ENCODE measurements around the gene C6orf58.

Gene C6orf58

DNA sequence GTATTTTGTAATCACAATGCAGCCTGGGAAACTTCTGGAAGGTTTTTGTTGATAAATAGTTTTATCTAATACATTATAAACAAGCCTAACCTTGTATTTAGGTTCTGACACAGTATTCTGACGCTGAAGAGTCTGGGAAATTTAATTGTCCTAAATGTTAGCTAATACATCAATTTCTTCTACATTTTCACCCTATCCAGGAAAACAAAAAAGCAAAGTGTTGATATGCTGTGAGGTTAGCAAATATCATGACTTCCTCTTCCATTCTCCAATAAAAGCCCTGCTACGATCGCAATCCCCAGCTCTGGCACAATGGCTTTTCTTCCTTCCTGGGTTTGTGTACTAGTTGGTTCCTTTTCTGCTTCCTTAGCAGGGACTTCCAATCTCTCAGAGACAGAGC is at the start of gene C6orf58:
Gene C6orf58 (plus strand): TSS at position 301 of the 400 bp plus-strand sequence. CDS start 12 bp downstream, at position 313.
- DNase-seq = no peak

DNA sequence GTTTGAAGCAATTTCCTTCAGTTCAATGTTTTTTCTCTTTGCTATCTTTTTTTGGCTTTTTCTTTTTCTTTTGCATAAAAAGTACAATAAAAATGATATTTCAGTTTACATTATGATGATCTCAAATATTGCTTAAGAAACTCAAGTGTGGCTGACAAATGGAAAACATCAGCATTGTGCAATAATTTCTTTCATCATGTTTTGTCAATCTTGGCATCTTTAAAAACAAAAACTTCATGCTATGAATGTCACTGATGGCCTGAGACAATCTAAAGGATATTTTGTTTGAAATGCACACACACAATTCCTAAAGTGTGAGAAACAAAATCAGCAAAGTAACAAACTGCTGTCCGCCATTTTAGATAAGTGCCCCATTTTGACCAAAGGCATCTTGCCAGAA is 44.0 kb upstream of the C6orf58 start:
- DNase-seq = no peak

DNA sequence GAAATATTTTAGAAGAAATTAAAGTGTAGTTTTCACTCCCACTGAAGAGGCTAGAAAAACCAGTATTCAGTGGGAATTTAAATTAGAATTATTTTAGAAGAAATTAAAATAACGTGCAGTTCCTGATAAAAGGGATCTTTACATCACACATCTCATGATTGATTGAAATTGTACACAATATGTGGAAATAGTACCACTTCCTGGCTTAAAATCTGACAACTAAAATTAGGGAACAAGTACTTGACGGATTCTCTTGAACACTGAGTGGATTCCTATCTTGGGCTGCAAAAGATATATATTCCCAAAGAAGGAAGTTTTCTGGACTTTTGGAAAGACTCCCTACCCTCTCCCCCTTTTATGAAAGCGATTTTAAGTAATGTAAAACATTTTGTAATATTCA is 43.2 kb upstream of the C6orf58 start:
- DNase-seq = no peak

DNA sequence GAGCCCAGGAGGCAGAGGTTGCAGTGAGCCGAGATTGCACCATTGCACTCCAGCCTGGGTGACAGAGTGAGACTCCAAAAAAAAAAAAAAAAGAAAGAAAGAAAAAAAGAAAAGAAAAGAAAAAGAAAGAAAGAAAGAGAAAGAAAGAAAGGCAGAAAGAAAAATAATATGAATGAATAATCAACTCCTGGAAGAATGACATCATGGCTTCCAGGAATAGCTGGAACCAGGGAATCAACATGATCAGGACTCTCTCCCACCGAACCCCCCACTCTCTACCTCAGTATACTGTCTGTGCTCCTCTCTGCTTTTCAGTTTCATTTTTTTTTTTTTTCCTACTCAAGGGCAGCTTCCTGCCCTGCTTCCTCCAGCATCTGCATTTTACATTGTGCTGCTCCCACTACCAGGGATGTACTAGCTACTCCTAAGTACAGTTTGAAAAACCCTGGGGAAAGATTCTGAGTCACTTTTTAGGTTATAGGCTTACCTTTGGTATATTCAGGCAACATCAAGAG is 38.2 kb upstream of the C6orf58 start:
- DNase-seq = no peak

DNA sequence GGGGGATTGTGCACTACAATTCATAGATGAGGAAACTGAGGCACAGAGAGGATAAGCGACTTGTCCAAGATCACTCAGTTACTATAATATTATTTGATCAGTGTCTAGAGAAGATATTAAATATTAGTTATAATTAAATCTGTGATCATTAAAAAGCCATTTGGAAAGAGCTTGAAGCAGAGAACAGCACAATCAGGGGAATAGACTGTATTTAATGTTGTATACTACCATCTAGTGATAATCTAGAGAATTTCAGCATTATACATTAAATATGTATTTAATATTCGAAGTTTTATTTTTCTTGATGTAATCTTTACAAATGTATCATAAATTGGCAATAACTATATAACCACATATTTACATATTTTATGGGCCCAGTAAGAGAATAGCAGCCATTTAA is 37.7 kb upstream of the C6orf58 start:
- peak in 1 of 2 donors; percentile 24 for DNase-seq

DNA sequence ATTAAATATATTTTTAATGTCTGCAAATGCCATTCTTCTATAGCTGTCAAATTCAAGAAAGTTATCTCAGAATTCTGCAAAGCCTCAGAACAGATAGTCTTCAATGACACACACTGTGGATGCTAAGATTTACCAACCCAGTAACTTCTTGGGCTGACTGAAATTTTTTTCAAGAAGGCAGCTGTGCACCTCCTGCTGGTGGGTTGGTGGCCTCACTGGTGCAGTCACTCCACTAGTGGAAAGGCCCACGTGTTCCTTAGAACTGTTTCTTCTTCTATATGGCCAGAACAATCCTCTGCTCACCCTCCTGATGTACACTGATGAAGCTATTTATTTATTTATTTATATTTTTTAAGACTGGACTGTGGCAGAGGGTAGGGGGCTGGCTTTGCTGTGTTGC is 29.8 kb upstream of the C6orf58 start:
- DNase-seq = peak in 1 of 2 donors; percentile 2

DNA sequence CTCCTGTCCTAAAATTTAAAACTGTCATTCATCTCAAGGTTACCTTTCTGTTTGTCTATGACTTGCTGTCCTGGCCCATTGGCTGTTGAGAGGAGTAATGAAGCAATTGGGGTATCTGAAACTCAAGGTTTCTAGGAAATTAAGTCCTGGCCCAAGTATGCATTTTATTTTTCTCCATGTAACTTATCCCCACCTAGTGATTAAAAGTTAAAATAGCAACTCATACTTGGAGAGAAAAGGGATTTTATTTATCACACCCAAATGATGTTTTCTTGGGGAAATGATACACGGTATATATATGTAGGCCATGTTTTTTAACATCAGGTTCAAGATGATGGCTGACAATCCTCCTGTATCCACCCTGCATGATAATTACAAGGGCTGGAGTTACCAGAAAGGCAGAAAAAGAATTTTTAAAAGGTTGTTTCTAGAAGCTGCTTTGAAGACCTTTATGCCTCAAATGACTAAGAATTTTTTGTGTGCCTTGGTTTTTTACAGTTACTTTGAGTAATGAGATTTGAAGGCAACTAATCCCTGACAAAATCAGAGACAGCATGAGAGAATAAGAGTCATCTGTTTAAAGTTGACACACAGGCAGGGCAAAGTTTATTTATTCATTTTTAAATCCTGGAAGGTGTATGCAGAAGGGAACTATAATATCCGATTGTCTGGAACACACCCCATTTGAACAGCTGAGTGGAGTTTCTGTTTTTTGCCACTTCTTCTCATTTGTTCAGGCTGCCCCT is 28.9 kb upstream of the C6orf58 start:
- no peak for DNase-seq

DNA sequence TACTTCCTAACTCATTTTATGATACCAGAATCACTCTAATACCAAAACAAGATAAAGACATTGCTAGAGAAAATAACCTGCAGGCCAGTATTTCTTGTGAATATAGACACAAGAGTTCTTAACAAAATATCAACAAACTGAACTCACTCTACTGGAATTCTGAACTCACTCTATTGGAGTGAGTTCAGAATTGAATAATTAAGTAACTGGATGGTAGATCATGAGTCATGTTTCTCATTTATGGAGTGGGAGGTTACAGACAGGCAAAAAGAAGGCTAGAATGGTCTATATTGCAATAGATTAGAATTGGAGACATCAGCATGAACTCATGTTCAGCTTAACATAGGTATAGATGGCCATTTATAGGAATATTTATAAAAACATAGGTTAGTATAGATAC is 26.6 kb upstream of the C6orf58 start:
- DNase-seq = no peak

DNA sequence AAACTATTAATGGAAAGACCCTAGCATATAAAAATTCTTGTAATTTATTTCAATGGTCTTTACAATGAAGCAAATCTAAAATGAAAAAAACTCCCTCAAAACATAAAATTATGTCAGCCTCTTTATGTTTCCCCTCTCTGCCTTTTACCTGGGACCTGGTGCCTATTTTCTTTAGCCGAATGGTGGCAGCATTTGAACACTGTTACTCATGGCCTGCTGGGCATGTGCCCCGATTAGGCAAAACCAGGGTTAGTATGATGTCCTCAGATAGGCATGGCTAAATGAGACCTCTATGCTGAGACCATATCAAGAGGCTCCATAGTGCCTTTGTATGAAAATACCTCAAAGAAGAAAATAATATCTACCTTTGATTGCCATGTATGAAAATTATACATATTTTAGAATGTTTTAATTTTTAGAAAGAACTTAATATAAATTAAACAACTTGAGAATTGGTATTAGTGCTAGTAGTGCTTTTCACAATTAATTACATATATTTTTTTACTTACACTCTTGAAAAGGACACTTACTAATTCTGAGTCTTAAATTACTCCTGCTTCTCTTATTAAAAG is 22.5 kb upstream of the C6orf58 start:
- DNase-seq = peak in 1 of 2 donors; percentile 28

DNA sequence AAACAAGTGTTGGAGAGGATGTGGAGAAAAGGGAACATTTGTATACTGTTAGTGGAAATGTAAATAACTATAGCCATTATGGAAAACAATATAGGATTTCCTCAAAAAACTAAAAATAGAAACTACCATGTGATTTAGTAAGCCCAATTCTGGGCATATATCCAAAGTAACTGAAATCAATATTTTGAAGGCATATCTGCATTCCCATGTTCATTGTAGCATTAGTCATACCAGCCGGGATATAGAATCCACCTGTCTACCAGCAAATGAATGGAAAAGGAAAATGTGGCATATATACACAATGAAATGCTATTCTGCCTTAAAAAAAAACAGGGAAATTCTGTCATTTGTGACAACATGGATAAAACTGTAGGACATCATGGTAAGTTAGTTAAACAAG is 15.3 kb upstream of the C6orf58 start:
- no peak for DNase-seq

DNA sequence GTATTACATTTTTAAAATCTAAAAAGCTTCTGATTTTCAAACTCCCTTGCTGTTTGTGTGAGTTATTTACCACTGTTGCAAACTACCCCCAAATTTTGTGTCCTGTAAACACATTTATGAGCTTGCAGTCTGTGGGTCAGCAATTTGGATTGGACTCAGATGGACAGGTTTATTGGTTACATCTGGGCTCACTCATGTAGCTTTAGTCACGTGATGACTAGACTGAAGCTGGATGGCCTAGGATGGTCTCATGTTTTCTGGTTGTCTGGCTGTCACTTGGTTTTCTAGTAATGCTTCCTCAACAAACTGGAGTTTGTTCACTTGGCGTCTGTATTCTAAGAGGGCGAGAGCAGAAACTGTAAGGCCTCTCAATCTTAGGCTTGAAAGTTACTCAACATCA is 12.2 kb upstream of the C6orf58 start:
- no peak for DNase-seq

DNA sequence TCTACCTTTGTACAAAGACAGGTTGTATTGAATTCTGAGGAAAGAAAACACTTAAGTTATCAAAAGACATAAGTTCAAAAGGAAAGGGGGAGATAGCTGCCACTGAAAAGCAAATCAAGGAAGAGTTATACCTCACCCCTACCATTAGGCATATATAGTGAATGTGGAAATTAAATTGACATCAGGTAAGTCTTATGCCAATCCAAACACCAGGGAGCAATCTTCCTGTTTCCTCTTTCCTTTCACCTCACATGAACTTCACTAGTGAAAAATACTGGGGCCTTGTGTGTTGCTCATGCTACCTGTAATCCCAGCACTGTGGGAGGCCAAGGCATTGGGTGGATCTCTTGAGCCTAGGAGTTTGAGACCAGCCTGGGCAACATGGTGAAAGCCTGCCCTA is 10.9 kb upstream of the C6orf58 start:
- no peak for DNase-seq

DNA sequence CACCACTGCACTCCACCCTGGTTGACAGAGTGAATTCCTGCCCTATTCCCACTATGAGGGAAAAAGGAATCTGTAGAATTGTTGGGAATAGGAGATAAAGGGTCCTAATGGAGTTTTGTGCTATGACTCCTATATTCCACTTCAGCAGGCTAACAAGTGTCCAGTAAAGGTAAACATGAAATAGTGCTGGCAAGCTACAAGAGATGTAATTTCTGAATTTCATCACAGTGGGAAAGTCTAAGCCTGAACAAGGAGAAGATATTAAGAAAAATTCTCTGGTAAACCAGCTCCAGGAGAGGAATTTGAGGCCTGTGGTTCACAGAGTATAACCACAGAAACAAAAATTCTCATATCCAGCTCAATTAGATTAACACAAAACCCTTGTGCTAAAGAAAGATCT is 10.3 kb upstream of the C6orf58 start:
- no peak for DNase-seq

DNA sequence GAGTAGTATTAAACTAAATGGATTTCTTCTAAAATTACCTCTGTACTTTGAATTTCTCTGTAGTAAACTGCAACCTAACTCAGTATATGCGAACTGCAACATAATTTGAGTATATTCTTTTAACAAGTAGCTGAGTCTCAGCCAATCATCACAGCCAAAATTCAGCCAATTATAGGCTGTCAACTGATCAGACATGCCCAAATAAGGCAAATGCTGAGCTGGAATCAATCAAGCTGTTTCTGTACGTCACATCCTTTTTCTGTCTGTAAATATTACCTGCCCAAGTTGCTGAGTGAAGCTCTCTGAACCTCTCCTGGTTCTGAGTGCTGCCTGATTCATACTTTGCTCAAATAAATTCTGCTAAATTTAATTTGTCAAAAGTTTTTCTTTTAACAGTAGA is 9.5 kb upstream of the C6orf58 start:
- DNase-seq = no peak

DNA sequence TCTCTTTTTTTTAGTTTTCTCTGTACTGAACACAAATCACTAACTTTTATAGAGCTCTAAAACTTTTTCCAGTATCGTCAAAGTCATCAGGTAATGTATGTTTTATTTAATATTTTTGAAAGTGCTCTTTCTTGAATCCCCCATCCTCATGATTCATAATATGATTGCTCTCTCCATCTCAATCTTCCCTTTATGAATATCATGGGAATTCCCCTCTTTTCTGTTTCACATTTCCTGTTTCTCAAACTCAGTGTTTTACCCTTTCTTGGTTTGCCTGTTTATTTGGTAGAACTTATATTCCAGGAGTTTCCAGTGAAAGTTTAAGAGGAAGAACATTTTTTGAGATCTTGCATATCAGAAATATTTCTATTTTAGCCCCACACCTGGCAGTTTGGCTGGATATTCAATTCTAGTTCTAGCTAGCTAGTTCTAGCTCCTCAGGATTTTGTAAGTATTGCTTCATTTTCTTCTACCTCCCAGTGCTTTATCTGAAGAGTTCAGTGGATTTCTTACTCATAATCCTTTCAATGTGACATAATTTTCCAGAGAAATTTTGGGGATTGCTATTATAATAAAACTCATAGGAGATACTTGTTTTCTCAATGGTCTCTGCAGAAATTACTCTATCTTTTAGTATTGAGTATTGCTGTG is 6.1 kb upstream of the C6orf58 start:
- no peak for DNase-seq

DNA sequence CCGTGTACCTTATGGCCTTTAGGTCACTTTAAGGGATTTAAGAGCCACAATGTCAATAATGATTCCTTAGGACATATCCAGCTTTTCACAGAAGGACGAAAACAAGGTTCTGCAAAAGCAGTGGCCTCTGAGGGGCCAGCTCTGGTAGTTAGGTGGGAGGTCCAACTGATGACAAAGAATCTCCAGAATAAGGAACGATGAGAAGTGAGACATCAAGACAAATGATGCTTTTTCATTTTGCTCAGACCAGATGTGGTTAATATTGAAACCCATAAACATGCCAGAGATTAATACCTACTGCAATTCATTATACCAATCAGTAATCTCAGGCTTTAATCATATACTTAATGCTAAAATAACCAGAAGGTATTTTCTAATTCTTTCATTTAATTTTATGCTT is 1.9 kb downstream of the C6orf58 start:
- no peak for DNase-seq

DNA sequence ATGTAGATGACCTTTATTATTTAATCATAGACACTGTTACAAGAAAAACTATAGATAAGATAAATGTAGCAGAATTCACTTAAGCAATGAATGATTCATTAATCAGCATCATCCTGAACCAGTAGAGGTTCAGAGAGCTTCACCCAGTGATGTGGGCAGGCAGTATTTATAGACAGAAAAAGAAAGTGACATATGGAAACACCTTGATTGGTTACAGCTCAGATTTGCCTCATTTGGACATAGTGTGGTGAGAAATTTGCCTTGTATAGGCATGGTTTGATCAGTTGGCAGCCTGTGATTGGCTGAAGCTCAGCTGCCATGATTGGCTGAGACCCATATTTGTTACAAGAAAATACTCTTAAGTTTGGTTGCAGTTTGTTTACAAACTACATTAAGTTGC is 4.6 kb downstream of the C6orf58 start:
- DNase-seq = no peak

DNA sequence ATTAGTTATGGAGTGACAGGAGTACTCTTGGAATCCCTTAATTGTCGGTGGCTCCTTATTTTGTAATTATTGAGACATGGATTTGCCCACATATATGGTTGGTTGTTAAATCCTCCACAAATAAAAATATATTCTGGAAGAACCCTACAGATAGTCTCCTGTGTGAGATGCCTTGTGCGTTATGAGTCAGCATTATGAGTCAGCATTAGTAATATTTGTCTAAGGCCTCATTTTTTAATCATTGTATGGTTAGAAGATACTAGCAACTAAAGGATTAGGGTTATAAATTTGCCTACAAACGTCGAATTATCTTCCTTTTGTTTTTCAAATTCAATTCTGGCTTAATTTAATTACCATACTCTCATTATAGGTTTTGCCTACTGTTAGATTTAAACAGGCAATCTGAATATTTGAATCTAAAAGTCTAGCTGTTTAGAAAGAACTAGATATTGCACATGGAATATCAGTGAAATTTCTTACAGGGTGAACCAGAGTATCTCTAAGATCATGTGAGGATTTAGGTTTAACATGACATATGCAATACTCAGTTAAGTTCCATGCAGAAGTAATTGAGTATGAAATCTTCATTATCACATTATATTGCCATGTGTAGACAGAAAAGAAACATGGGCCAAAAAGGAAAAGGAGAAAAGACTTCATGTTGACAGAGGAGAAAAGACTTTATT is 5.9 kb downstream of the C6orf58 start:
- DNase-seq = no peak

DNA sequence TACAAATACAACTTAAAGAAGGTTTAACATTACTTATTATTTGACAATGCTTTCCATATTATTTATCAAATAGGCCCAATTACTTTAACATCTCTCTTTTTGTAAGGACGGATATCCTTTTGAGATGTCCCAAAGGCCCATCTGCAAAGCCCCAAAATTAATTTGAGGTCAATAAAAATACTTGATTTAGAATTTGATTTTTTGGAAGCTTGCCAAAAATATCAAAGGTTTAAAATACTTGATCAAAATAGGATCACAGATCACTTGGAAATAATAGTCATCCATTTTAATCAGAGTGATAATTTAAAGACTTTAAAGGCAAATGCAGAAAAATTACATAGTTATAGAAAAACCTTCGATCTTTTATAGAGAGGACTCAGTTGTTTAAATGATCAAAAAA is 8.1 kb downstream of the C6orf58 start:
- DNase-seq = no peak

DNA sequence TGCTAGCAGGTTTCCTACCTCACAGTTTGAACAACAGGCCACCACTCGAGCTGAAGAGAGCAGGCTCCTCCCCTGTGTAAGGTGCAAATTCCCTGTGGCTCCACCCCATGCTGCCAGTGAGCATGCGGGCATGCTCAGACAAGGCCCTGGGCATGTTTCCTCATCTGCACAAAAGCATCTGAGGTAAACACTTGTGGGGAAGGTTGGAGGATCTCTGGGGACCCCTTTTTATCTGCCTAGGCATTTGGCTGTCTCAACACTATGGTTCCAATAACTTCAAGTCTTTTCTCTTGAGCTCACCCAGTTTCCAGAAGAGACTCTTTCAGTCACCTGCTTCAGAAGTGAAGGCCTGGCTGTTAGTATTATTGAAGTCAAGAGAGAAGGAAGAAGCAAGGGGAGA is 9.4 kb downstream of the C6orf58 start:
- no peak for DNase-seq

DNA sequence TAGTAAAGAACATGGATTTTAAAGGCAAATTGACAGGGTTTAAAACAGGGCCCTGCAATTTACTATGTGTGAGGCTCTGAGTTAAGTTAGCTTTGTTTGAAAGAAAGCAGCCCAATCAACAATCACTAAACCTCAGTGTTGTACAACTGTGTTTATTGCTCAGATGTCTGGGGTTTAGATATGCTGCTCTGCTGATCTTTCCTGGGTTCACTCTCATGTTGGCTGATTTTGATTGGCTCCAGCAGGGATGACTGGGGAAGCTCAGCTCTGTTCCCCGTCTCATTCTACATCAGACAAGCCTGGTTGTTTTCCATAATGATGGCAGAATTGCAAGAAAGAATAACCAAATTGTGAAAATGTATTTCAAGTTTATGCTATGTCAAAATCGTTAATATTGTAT is 10.9 kb downstream of the C6orf58 start:
- no peak for DNase-seq

DNA sequence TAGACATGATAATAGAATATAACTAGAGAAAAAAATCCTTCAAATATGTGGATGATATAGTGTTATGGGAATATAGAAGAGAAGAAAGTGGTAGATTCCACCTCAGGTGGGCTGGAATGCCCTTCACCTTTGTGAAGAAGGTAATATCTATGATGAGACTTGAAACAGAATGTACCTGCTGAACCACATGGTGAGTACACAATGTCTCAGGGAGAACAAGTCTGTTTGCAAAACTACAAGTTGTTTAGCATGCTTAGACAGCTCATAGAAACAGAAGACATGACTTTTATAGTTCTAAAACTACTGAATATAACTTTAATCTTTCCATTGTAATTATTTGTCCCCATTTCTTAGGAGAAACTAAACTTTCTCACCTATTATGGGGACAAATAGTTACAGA is 12.2 kb downstream of the C6orf58 start:
- no peak for DNase-seq

DNA sequence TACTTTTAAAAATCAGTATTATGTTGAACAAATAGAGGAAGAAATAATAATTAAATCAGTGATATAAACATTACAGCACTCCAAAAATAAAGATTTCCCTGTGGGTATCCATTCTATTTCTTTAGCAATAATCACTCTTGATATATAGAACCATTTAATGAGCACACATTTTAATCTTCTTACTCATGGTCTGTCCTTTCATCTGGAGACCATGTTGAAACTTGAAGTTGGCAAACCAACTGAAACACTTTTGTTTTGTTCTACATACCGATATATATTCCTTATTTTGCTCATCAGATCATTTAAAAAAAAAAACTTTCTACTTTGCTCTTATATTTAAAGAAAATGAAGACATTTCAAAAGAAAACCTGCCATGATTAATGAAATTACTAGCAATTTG is 13.4 kb downstream of the C6orf58 start:
- DNase-seq = no peak

DNA sequence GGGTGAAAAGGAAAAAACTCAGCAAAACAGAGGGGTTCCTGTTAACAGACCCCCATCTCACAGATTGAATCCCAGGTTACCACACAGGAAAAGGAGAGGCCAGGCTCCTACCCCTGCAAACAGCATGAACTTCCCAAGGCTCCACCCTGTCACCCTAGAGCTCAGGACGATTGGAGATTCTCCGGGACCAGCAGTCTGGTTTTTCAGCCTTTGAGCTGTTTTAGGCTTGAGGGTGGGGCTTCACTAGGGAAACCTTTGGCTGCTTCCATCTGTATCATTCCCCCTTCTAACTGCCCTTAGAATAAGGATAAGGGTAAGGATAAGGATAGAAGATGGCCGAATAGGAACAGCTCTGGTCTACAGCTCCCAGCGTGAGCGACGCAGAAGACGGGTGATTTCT is 16.0 kb downstream of the C6orf58 start:
- no peak for DNase-seq
